ENCODE results near the gene NCAM2.

DNA sequence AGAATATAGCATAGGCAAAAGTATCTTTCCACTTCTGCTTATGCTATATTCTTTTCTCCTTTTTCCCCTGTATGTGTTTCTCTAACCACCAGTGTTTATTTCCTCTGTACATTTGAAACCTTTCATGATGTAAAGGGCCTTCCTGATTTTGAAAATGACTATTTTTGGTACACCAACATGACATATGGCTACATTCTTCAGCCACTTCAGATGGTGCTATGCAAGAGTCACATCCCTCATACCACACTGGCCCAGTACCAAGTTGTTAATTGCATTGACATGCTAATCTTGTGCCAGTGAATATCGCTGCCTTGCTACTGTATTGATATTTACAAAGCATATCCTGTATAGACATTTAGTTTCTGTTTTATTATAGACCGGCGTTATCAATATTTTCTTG, 408.7 kb downstream of the NCAM2 start:
- TF ChIP-seq POLR2A (IDR thresholded peaks at IDR 0.05) (no peak), CTCF (IDR thresholded peaks at IDR 0.05) (no peak)

Data from esophagus squamous epithelium (tissue), 4 donors.